GM21825 (cell line): ENCODE data around the gene RTKN2.
A peak's percentile ranks its signal among the peaks of the same experiment; 100 is the strongest.

Source experiments
- ATAC-seq: cut with Tn5 transposase; IDR thresholded peaks from one replicate; pipeline ENCODE4 v1.9.1; 2021; ENCODE audit warnings: mild to moderate bottlenecking, moderate library complexity; ENCODE audit not compliant: unreplicated experiment

RTKN2 gene

DNA sequence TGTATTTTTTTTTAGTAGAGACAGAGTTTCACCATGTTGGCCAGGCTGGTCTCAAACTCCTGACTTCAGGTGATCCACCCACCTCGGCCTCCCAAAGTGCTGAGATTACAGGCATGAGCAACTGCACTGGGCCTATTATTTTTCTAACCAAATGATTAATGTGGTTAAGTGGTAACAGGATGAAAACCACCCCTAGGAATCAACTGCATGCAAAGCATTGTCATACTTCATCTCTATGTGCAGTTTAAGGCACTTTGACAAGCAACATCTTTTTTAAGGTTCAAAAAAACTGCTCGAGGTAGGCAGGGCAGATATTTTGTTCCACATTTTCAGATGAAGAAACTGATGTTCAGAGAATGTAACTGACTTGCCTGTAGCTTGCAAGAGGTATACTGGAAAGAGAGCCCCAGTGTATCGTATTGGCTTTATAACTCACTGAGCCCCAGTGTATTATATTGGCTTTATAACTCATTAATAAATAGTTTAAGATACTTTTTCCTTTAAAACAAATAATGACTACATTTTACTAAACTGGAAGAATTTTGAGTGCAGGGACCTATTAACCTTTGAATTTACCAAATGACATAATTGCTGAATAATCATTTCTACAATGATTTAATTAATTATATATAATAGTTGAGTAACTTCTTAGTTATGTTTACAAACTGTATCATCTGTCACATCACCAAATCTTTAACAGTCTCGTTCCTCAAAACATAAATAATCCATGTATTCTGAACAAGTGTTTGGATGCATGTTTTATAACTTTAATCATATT is 38.1 kb downstream of the RTKN2 start:
- no peak for ATAC-seq

DNA sequence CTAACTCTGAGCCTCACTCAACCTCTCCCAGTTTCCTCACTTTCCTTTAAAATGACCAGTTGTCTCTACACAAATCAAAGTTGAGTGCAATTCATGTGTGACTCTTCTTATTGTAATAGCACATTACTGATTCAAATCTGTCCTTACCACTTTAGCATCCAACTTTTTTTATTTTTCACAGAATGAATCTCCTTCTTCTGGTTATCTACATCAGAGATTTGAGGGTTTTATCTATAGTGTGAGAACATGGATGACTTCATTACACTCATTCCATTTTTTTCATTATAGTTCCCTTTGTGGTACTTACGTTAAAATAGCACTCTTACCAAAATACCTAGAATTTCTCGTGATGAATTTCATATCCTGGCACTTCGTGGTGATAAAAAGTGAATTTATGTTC is 43.3 kb downstream of the RTKN2 start:
- no peak for ATAC-seq

DNA sequence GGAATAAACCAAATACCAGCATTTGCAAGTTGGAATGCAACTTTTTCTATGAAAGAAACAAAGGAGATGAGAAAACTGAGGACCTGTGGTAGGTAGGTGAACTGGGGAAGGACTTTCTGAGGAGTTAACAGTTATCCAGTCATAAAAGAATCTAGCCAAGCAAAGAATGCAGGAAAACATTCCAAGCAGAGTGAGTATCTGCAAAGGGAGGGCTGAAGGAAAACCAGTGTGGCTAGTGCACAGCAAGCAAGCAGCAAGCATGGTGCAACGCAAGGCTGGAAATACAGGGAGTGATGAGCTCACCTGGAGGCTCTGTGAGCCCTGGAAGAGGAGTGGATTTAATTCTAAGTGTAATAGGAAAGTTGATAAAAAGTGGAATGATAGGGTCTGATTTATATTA is 44.0 kb downstream of the RTKN2 start:
- ATAC-seq: no peak

DNA sequence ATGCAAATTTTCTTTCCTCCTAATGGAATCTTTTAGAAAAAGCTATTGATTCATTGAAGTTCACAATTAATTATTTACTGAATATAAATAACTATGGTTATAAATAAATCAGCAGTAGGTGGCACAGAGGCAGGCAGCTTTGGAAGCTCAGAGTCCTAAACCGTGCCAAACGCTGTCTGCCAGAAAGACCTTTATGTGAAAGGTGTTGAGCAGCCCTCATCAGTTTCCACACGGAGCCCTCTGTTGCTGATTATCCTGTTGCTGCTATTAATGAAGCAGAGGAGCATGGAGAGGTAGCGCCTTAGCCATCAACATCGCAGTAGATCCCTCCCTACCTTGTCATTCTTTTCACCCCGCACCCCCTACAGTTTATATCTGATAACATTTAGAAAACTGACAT is 51.0 kb downstream of the RTKN2 start:
- no peak for ATAC-seq

DNA sequence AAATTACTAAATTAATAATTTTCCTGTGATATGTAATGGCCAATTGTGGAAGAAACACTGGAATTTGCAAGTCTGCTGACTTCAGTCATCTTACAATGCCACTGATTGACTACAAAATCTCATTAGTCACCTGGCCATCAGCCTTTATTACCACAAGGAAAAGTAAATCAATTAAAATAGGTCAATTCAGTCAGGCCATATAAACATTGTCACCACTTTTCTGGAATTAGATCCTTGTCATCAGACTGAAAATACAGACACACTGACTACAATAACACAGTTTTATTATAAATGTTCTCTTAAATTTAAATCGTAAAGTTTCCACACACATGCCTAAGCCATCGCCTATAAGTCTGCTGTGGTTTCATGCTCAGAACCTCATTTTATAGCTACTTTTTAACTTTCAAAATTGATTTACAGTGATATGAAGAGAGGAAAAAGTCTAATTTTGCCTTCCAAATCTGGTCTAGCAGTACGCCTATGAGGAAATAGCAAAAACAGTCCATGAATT is 54.2 kb downstream of the RTKN2 start:
- ATAC-seq: no peak

DNA sequence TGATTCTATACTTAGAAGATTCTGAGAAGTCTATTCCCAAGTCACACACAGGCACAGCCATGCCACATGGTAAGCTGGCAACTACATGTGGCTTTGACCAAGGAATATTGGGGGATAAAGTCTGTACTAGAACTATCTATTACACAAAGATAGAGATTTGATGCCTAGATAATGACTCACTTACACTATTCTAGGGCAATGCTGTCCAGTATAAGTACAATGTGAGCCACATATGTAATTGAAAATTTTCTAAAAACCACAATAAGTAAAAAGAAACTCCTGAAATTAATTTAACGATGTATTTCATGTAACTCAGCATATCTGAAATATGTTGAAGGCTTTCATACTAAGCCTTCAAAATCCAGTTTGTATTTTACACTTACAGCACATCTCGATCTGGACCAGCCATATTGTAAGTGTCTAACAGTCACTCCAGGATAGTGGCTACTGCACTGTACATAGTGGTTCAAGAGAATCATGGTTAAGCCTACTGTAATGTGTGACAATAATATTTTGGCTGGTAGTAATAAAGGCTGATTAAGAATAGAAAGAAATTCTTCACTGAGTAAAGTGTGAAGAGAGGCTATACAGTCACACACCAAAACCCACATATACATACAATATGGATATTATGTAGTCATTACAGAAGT is 62.8 kb downstream of the RTKN2 start:
- no peak for ATAC-seq

DNA sequence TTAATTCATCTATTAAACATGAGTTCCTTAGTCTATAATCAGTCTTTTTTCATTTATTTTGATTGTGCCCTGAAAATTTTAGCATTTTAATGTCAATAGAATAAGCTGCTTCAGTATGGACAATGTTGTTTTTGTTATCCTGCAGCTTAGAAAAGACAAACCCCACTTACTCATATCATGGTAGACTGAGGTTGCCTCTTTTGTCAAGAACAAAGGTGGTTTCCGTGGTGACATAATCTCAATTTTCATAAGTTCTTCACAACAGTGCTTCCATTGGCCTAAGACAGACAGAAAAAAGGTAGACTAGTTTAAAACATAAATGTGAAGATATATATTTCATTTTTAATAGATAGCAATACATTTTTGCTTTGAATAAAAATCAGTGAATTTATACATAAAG is 69.1 kb downstream of the RTKN2 start:
- no peak for ATAC-seq

DNA sequence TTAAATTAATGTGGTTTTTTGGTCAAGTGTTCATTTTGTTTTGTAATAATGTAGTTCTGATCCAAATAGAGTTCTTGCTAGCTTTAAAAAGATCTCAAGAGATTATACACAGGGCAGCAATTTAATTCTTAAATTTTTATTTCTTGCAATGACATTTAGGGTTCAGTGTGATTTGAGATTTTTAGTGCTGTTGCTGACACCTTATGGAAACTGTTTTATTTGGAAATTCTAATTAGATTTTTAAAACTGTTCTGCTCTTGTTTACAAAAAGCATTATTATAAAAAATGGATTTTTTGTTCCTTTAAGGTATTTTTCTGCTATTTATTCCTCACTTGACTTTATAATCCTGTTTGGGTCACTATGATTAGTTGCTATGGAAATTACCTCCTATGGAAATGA is 72.1 kb downstream of the RTKN2 start:
- no peak for ATAC-seq

DNA sequence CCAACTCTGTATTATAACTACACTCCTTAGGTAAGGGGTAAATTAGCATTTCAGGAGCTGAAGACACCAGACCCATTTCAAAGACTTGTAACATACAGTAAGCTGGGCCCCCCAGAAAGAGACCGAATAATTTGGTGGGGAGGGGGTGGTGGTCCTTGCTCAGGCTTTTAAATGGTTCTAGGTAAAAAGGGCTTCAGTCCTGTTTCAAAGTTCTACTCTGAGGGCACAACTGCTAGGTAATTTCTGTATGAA is 73.0 kb downstream of the RTKN2 start:
- ATAC-seq: no peak

DNA sequence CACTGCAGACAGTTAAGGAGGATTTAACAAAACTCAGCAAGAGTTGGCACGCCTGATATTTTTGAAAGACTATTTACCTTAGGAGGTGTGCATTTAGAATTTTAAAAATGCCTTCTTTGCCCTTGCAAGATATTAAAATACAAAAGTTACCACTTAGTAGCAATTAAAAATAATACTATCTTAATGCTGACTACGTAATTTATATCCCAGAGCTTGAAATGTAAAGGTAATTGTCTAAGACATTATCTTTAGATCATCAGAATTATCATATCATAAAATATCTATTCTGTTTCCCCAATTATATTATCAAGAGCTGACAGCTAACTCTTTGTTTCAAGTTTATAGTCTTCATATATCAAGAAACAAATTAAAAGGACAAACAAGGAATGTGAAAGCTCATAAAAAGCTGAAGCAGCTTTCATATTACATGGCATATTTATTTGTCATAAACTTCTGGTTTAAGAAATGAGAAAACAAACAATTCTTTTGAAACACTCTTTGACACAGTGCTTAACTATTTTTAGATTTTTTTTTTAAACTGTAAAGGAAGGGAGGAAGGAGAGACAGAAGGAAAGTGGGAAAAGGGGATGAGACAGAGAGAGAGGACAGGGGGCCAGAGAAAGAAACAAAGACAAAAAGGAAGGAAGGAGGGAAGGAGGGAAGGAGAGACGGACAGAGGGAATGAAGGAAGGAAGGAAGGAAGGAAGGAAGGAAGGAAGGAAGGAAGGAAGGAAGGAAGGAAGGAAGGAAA is 73.5 kb downstream of the RTKN2 start:
- ATAC-seq: no peak

DNA sequence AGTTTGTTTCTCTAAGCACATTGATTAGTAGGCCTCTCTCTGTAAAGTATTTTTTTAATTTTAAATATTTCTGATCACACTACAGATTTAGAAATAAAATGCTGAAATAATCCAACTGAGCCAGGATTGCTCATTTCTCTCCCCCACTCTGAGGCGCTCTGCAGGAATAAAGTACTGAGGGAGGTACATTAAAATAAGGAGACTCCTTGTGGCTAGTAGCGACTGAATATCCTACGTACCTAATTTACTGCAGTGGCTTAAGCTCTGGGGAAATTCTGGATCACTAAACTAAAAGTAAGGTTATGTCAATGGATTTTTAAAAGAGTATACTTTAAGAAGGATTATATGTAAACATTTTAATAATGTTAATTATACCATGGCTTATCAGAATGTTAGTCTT is 75.2 kb downstream of the RTKN2 start:
- ATAC-seq: no peak

DNA sequence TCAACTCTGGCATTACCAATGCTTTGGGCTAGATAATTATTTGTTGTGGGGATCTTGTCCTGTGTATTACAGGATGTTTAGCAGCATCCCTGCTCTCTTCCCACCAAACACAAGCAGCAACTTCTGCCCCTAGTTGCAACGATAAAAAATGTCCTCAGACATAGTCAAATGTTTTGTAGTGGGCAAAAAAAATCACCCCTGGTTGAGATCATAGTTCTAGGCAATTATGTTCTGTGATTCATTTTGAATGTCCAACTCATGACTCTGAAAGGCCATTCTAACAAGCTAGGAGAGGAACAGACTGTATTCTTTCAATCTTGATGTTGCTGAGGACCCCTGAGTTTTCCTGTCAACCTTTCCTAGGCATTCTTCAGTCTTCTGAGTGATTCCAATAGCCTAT is 79.5 kb downstream of the RTKN2 start:
- ATAC-seq: no peak

DNA sequence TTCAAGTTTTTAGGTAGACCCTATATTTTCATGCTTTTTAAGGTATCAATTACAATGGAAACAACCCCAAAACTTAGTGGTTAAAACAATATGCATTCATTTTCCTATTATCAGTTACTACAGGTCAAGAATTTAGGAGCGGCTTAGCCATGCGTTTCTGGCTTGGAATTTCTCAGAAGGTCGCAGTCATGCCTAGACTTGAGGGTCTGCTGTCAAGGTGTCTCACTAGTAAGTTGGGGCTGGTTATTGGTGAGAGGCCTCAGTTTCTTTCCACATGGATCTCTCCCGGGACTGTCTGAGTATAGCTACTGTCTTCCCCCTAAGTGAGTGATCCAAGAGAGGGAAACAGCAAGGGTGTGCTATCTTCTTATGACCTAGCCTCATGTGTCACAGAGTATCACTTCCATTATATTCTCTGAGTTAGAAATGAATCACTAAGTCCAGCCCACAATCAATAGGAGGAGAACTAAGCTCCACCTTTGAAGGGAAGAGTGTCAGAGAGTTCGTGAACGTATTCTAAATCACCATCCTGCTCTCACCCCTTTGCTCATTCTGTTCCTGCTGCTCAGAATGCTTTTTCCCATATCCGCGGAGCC is 80.5 kb downstream of the RTKN2 start:
- ATAC-seq: no peak

DNA sequence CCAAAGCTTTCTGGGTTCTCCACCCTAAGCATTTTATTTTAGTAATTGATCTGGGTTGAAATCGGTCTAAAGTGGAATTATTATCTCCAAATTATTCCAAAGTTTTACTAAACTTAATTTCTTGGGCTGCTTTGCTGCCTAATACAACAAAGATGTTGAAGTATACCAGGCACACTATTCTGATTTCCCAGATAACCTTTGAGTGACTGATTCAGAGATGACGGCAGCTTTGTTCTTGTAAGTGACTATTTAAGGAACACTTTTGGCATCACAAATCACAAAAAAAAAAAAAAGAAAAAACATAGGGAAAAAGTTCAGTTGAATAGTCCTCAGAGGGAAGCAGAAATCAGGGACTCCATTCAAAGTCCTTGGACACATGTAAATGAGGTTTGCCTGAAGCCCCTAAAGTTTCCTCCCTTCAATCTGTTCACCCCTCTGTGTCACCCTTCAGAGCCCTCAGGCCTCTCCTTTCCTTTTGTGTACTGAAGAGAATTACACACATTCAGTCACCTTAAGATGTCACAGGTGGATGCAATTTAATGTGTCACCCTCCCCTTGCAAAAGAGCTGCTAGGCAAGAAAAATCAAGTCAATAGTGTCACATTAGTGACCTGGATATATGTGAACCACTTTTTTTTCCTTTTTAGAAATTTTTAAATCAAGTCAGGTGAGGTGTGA is 81.5 kb downstream of the RTKN2 start:
- ATAC-seq: no peak

DNA sequence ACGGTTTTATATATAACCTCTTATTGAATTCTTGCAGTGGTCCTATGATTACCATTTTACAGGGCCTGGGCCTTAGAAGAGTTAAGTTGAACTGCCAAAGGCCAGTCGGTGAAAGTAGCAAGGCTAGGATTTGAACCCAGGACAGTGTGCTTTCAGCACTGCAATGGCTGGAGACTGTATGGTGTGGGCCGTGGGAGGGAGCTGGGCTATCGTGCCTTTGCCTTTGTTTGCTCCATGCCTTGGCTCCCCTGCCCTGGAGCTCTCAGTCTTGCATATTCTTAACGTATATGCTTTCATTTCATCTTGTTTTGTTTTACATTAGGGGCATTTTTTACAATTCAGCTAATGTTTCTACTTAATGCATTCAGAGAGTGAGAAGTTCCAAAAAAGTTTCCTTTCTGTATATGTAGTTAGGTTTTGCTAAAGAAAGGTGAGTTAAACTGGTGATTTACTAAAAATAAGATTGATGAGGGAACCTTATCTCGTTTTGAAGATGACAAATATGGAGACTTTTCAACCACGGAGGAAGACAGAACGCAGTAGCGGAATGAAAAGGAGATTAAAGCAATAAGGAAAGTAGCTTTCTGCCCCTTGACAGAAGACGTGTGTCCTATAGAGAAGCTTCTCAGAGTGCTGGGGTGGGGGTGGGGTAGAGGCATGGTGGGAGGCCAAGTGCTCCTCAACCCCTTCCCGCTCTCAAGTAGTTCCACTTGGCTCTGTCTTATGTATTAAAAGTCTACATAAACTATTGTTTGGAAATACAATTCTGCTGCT is 82.5 kb downstream of the RTKN2 start:
- ATAC-seq: no peak

DNA sequence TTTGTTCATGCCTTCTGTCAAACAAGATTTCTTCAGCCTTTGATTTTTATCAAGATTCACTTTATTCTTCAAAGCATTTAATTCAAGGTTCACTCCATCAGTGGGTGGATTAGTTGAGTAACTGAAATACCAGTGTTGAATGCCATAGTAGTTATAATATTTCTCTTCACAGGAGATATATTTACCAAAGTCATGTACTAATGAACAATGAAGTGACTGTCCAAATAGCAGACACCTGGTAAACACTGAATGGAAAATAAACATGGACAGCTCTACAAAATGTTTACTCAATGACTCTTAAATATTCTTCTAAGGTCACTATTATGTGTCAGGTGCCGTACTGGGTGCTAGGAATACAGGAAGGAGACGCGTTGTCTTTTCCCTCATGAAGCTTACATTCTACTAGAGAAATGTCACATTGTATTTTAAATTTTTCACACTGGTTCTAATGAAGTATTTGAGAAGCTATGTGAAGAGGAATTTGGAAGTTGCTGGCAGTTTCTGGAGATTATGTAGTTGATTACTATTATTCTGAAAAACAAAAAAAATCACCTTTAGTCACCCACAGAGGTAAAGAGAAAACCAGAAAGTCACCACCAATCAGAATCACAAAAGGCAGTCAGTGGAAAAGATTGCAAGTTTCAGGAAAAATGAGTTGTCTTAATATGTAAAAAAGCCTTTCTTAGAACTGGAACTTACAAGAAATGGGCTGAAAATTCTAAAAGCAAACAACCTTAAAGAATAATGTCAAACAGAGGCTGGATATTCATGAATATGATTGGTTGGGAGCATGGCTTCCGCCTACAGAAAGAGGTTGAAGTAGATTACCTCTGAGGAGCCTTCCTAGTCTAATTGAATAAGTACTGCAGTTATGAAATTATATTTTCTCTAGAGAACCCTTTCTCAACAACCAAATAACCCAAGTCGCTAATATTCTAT is 84.5 kb downstream of the RTKN2 start:
- no peak for ATAC-seq

DNA sequence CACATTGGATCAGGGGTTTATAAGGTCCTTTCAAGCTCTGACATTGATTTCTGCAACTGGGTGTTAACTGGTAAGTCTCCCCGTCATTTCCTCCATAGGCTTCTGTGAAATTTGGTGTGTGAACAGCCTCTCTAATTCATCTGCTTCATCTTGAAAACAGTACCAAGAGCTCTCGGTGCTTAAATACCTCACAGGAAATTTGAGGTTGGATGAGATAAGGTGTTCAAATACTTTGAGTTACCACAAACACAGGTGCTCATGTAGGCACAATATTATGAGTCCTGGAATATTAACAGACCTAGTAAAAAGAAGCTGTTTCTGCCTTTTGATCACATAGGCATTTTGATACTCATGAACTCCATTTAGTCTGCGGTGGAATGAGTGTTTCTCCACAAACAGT is 85.2 kb downstream of the RTKN2 start:
- peak; percentile 92 for ATAC-seq

DNA sequence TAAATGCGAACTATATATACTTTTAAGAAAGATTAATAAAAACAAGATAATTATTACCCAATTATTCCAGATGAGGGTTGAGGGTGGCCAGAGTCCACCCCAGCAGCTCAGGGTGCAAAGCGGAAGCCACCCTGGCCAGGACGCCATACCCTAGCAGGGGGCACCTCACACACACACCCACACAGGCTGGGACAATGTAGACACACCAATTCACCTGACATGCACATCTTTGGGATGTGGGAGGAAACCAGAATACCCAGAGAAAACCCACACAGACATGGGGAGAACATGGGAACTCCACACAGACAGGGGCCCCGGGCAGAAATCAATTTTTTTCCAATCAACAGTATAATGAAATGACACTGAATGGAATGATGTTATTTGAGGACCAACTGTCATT is 86.0 kb downstream of the RTKN2 start:
- ATAC-seq: no peak

DNA sequence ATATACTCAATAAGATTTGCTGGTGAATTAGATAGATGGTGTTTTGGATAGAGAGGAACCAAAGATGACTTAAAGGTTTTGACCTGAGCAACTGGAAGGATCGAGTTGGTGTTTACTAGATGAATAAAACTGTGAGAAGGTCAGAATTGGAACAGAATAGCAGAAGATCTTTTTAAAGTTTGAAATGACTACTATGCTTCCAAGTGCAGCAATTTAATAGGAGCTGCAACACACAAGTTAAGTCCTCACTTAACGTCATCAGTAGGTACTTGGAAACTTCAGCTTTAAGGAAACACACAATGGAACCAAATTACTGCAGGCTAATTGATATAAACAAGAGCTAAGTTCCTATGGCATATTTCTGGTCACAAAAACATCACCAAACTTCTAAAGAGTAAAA is 86.5 kb downstream of the RTKN2 start:
- ATAC-seq: no peak
